K562 (cell line): ENCODE measurements around the gene HSF5. TPM values are rescaled to one million over a fixed set of nuclear protein-coding genes. Genes with fewer than 3 reads are reported as not detected.
A peak's percentile ranks its signal among the peaks of the same experiment; 100 is the strongest.

ENCODE experiments used
- ATF1 ChIP-seq, 2 experiments: fragments of 450-650 bp in 1 of 2; IDR thresholded peaks; 2 replicates each; pipeline ENCODE4 v1.6.1; 2016; ENCODE audit warnings: missing compliant biosample characterization in 1 of 2, missing genetic modification characterization in 1 of 2
- ATF4 ChIP-seq: fragments of 450-650 bp; formaldehyde crosslinking; IDR thresholded peaks from 2 replicates; pipeline ENCODE4 v1.4.0; 2022; ENCODE audit warnings: mild to moderate bottlenecking, moderate library complexity
- EWSR1 ChIP-seq: fragments of 450-650 bp; IDR thresholded peaks from 2 replicates; pipeline ENCODE4 v1.6.1; 2018; ENCODE audit warnings: borderline replicate concordance, mild to moderate bottlenecking, low read depth, moderate library complexity; ENCODE audit not compliant: partially characterized antibody
- FOXP1 ChIP-seq: sonication (generic); formaldehyde crosslinking; IDR thresholded peaks from 2 replicates; pipeline ENCODE4 v1.8.0; 2022; ENCODE audit warnings: mild to moderate bottlenecking, missing genetic modification reagents
- KDM4B ChIP-seq, 2 experiments: fragments of 450-650 bp in 1 of 2; sonication (generic) in 1 of 2; IDR thresholded peaks; 2 replicates each; pipeline ENCODE4 v1.6.1; 2016 to 2017; ENCODE audit warnings: borderline replicate concordance in 2 of 2, antibody characterized with exemption in 1 of 2, low read depth in 1 of 2, mild to moderate bottlenecking in 1 of 2
- KHSRP ChIP-seq: fragments of 450-650 bp; IDR thresholded peaks from 2 replicates; pipeline ENCODE4 v1.6.1; 2017
- KLF6 ChIP-seq: fragments of 250-450 bp; sonication (Bioruptor Pico); IDR thresholded peaks from 2 replicates; pipeline ENCODE4 v1.4.0; 2020; ENCODE audit warnings: mild to moderate bottlenecking, moderate library complexity, borderline replicate concordance
- MGA ChIP-seq: fragments of 450-650 bp; IDR thresholded peaks from 2 replicates; pipeline ENCODE4 v1.6.1; 2016; ENCODE audit warnings: mild to moderate bottlenecking, moderate library complexity
- NFIX ChIP-seq: fragments of 250-450 bp; sonication (Bioruptor Pico); IDR thresholded peaks from 2 replicates; pipeline ENCODE4 v1.4.0; 2020; ENCODE audit warnings: low read depth, mild to moderate bottlenecking, moderate library complexity
- PHB ChIP-seq: fragments of 250-450 bp; sonication (Bioruptor Pico); IDR thresholded peaks from 2 replicates; pipeline ENCODE4 v1.5.0; 2021
- RBM39 ChIP-seq: fragments of 200-400 bp; formaldehyde crosslinking; optimal IDR thresholded peaks from 2 replicates; pipeline ENCODE3; 2018; ENCODE audit warnings: low read depth, low read length
- SIX5 ChIP-seq, 2 experiments: IDR thresholded peaks; 2 replicates each; pipeline ENCODE4 v1.6.1; 2011; ENCODE audit warnings: low read length in 2 of 2, borderline replicate concordance in 1 of 2, low read depth in 1 of 2, mild to moderate bottlenecking in 1 of 2, moderate library complexity in 1 of 2; ENCODE audit not compliant: insufficient read depth in 1 of 2
- ZFX ChIP-seq: sonication (generic); formaldehyde crosslinking; IDR thresholded peaks from 2 replicates; pipeline ENCODE4 v1.8.0; 2022; ENCODE audit warnings: mild to moderate bottlenecking, missing genetic modification reagents, moderate library complexity
- polyA plus RNA-seq, 8 experiments: library from polyadenylated mRNA; depleted of rRNA in 4 of 8; stranded (reverse) in 5 of 8; unstranded in 3 of 8; fragments of >200 nt; fragmentation: Nextera tagmentation in 2 of 8; fragmentation: Illumina TruSeq in 1 of 8; extraction: Ambion mirVana in 2 of 8; extraction: Trizol in 1 of 8; gene quantifications; 2 replicates each; pipeline versions ENCODE4 v1.2.1 to v1.2.3, GENCODE V29; 2011 to 2014; ENCODE audit warnings: inconsistent platforms in 1 of 8, missing spikeins in 1 of 8
- total RNA-seq, 7 experiments: library from RNA; depleted of rRNA in 6 of 7; stranded (reverse); fragments of >200 nt in 6 of 7; fragmentation: Illumina TruSeq in 2 of 7; extraction: Trizol in 2 of 7; gene quantifications; 2 replicates each; pipeline versions ENCODE4 v1.2.1 to v1.2.3, GENCODE V29; 2011 to 2021; ENCODE audit warnings: low replicate concordance in 1 of 7

The HSF5 gene
- total and polyA plus RNA-seq, 9 of the 15 experiments (the other 6 are each of a cell fraction or from before 2014, with no cell fraction given), result 0.04 TPM; not detected in 8

- TF ChIP-seq MGA, result no peak; the same call in 1 of the 2 replicates
- TF ChIP-seq EWSR1, result no peak
- no peak for TF ChIP-seq NFIX
- no peak for TF ChIP-seq KHSRP
- 0 out of 2 replicates have a peak, but pooled peaks have one; percentile 6 for TF ChIP-seq ATF4 (CRISPR knock-in tag)
- no peak for TF ChIP-seq ATF1 (CRISPR knock-in tag; IDR thresholded peaks at IDR 0.05)
- TF ChIP-seq ATF1 (tag; IDR thresholded peaks at IDR 0.05), result peak; percentile 94
- TF ChIP-seq ZFX (CRISPR knock-in tag), result no peak
- TF ChIP-seq RBM39, result no peak
- no peak for TF ChIP-seq FOXP1 (CRISPR knock-in tag)
- TF ChIP-seq SIX5 (IDR thresholded peaks at IDR 0.05; ENCODE audit: borderline replicate concordance in 1 of 2, insufficient read depth in 1 of 2, low read depth in 1 of 2, low read length in 2 of 2), result no peak
- TF ChIP-seq KDM4B (IDR thresholded peaks at IDR 0.05; ENCODE audit: borderline replicate concordance in 2 of 2, low read depth in 1 of 2), result no peak
- TF ChIP-seq PHB (CRISPR knock-in tag), result no peak
- TF ChIP-seq KLF6 (CRISPR knock-in tag), result no peak
Observed at GRCh38 chr17:58492238-58493121, 4.3 kb upstream of the HSF5 start (continued).
